ENCODE results near the gene ARPC2. TPM values are rescaled to one million over a fixed set of nuclear protein-coding genes. Genes with fewer than 3 reads are reported as not detected.

Gene ARPC2
- total and polyA plus RNA-seq, 2 of the 13 experiments (the other 11 are each of a cell fraction or from before 2014, with no cell fraction given): 168 to 303 TPM

DNA sequence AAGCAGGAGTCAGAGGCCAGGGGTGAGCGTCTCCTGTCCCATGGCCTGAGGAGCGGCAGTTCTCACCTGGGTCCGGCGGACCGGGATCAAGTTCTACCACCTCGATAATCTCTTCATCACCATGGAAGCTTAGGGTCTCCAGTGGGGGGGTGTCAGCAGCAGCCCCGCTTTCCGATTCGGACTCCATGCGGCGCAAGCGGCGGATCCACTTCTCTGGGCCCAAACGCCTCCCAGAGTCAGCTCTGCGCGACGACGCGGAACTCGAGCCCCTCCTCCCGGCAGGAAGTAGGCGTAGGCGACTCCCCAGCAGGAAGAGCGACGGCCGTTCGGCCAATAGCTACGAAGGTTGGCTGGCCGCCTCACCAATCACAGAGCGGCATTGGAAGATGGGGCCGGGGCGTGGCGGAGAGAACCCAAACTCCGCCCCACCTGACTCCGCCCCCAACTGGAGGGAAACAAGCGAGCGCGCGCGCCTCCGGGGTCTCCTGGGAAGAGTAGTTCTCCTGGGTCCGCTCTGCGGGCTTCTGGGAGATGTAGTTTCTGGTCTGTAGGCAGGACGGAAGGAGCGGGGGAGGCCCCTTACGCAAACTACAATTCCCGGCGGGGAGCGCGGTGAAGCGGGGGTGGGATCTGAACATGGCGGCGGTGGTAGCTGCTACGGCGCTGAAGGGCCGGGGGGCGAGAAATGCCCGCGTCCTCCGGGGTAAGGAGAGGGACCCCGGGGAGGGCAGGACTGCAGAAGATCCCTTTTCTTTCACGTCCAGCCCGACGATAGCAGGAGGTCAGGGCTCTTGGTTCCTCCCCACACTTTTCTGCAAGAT lies 53.1 kb downstream of the ARPC2 start, which contains the start of the genes AAMP and PNKD (continued):
- TF ChIP-seq NFIB (CRISPR knock-in tag; IDR thresholded peaks at IDR 0.05; ENCODE audit: borderline replicate concordance) (no peak), ZNF766 (CRISPR knock-in tag; IDR thresholded peaks at IDR 0.05; ENCODE audit: borderline replicate concordance) (no peak), RFX1 (IDR thresholded peaks at IDR 0.05) (no peak), ZFP36L1 (CRISPR knock-in tag; IDR thresholded peaks at IDR 0.05) (peak; percentile 96), TBP (CRISPR knock-in tag; IDR thresholded peaks at IDR 0.05) (no peak), KMT2B (CRISPR knock-in tag; IDR thresholded peaks at IDR 0.05) (peak; percentile 81), KLF11 (CRISPR knock-in tag; IDR thresholded peaks at IDR 0.05) (peak; percentile 46; the same call in 1 of the 2 replicates), BRCA1 (CRISPR knock-in tag; IDR thresholded peaks at IDR 0.05) (peak; percentile 83; the same call in 1 of the 2 replicates), ZNF225 (CRISPR knock-in tag; IDR thresholded peaks at IDR 0.05) (peak; percentile 78; the same call in 1 of the 2 replicates), SMARCE1 (IDR thresholded peaks at IDR 0.05; ENCODE audit: borderline replicate concordance) (no peak), NFATC3 (CRISPR knock-in tag; IDR thresholded peaks at IDR 0.05) (no peak), FIP1L1 (IDR thresholded peaks at IDR 0.05; ENCODE audit: borderline replicate concordance, insufficient read depth, low read depth, low read length) (no peak), ADNP (CRISPR knock-in tag; IDR thresholded peaks at IDR 0.05) (no peak), ELF1 (CRISPR knock-in tag; IDR thresholded peaks at IDR 0.05) (peak; percentile 95), FOSL1 (CRISPR knock-in tag; IDR thresholded peaks at IDR 0.05; ENCODE audit: borderline replicate concordance) (no peak), ZNF354B (CRISPR knock-in tag; IDR thresholded peaks at IDR 0.05) (no peak), POLR2A (IDR thresholded peaks at IDR 0.05; ENCODE audit: insufficient read depth in 1 of 2, low read depth in 2 of 2, low read length in 2 of 2) (peak; percentile 84 to 94), BCL6 (CRISPR knock-in tag; IDR thresholded peaks at IDR 0.05) (peak; percentile 34)
- TF ChIP-seq, protein P1, sequence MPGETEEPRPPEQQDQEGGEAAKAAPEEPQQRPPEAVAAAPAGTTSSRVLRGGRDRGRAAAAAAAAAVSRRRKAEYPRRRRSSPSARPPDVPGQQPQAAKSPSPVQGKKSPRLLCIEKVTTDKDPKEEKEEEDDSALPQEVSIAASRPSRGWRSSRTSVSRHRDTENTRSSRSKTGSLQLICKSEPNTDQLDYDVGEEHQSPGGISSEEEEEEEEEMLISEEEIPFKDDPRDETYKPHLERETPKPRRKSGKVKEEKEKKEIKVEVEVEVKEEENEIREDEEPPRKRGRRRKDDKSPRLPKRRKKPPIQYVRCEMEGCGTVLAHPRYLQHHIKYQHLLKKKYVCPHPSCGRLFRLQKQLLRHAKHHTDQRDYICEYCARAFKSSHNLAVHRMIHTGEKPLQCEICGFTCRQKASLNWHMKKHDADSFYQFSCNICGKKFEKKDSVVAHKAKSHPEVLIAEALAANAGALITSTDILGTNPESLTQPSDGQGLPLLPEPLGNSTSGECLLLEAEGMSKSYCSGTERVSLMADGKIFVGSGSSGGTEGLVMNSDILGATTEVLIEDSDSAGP (CRISPR knock-in tag; IDR thresholded peaks at IDR 0.05; ENCODE audit: borderline replicate concordance): peak; percentile 71
- TF ChIP-seq, protein P2, sequence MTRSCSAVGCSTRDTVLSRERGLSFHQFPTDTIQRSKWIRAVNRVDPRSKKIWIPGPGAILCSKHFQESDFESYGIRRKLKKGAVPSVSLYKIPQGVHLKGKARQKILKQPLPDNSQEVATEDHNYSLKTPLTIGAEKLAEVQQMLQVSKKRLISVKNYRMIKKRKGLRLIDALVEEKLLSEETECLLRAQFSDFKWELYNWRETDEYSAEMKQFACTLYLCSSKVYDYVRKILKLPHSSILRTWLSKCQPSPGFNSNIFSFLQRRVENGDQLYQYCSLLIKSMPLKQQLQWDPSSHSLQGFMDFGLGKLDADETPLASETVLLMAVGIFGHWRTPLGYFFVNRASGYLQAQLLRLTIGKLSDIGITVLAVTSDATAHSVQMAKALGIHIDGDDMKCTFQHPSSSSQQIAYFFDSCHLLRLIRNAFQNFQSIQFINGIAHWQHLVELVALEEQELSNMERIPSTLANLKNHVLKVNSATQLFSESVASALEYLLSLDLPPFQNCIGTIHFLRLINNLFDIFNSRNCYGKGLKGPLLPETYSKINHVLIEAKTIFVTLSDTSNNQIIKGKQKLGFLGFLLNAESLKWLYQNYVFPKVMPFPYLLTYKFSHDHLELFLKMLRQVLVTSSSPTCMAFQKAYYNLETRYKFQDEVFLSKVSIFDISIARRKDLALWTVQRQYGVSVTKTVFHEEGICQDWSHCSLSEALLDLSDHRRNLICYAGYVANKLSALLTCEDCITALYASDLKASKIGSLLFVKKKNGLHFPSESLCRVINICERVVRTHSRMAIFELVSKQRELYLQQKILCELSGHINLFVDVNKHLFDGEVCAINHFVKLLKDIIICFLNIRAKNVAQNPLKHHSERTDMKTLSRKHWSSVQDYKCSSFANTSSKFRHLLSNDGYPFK (CRISPR knock-in tag; IDR thresholded peaks at IDR 0.05; ENCODE audit: borderline replicate concordance): no peak; the same call in 1 of the 2 replicates
- TF ChIP-seq, protein P3, sequence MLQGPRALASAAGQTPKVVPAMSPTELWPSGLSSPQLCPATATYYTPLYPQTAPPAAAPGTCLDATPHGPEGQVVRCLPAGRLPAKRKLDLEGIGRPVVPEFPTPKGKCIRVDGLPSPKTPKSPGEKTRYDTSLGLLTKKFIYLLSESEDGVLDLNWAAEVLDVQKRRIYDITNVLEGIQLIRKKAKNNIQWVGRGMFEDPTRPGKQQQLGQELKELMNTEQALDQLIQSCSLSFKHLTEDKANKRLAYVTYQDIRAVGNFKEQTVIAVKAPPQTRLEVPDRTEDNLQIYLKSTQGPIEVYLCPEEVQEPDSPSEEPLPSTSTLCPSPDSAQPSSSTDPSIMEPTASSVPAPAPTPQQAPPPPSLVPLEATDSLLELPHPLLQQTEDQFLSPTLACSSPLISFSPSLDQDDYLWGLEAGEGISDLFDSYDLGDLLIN (CRISPR knock-in tag; IDR thresholded peaks at IDR 0.05; ENCODE audit: borderline replicate concordance): no peak; the same call in 1 of the 2 replicates
- TF ChIP-seq, protein P4, sequence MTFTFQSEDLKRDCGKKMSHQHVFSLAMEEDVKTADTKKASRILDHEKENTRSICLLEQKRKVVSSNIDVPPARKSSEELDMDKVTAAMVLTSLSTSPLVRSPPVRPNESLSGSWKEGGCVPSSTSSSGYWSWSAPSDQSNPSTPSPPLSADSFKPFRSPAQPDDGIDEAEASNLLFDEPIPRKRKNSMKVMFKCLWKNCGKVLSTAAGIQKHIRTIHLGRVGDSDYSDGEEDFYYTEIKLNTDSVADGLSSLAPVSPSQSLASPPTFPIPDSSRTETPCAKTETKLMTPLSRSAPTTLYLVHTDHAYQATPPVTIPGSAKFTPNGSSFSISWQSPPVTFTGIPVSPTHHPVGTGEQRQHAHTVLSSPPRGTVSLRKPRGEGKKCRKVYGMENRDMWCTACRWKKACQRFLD (CRISPR knock-in tag; IDR thresholded peaks at IDR 0.05; ENCODE audit: borderline replicate concordance): peak; percentile 73; the same call in 1 of the 2 replicates
- TF ChIP-seq, protein P5, sequence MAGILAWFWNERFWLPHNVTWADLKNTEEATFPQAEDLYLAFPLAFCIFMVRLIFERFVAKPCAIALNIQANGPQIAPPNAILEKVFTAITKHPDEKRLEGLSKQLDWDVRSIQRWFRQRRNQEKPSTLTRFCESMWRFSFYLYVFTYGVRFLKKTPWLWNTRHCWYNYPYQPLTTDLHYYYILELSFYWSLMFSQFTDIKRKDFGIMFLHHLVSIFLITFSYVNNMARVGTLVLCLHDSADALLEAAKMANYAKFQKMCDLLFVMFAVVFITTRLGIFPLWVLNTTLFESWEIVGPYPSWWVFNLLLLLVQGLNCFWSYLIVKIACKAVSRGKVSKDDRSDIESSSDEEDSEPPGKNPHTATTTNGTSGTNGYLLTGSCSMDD (CRISPR knock-in tag; IDR thresholded peaks at IDR 0.05): no peak
